ENCODE results near the gene GABARAP. TPM values are rescaled to one million over a fixed set of nuclear protein-coding genes. Genes with fewer than 3 reads are reported as not detected.
A peak's percentile ranks its signal among the peaks of the same experiment; 100 is the strongest.

GABARAP gene
- total RNA-seq, 1 donor from 2014 or later: 449 TPM

- H3K27ac Mint-ChIP-seq (ENCODE audit: unreplicated experiment): no peak overlapping the region
Observed at GRCh38 chr17:7192271-7192937, 49.8 kb downstream of the GABARAP start.

GRCh38 chr17:7191571-7192270, 50.5 kb downstream of the GABARAP start:
- Mint-ChIP-seq H3K4me3 (ENCODE audit: unreplicated experiment) (no peak overlapping the region), H3K4me1 (ENCODE audit: low read depth) (no peaks in the 10 kb centered on the region), H3K36me3 (ENCODE audit: low read depth) (peaks cover 29% of the 10 kb centered on the region), H3K9me3 (ENCODE audit: low read depth) (no peaks in the 10 kb centered on the region), H3K27ac (ENCODE audit: unreplicated experiment) (no peak overlapping the region), H3K27me3 (ENCODE audit: low read depth) (no peaks in the 10 kb centered on the region)
- no peak for TF ChIP-seq CTCF (IDR thresholded peaks at IDR 0.05)
- DNase-seq (ENCODE audit: low spot score): peak; percentile 53

More at GRCh38 chr17:7192271-7192937, 49.8 kb downstream of the GABARAP start:
- TF ChIP-seq CTCF (IDR thresholded peaks at IDR 0.05): no peak
- H3K27me3 Mint-ChIP-seq (ENCODE audit: low read depth): no peaks in the 10 kb centered on the region
- DNase-seq (ENCODE audit: low spot score): peak; percentile 76
- no peaks in the 10 kb centered on the region for H3K4me1 Mint-ChIP-seq (ENCODE audit: low read depth)
- H3K36me3 Mint-ChIP-seq (ENCODE audit: low read depth): peaks cover 32% of the 10 kb centered on the region
- H3K4me3 Mint-ChIP-seq (ENCODE audit: unreplicated experiment): no peak overlapping the region
- no peaks in the 10 kb centered on the region for H3K9me3 Mint-ChIP-seq (ENCODE audit: low read depth)

GRCh38 chr17:7191069-7191468, 51.2 kb downstream of the GABARAP start:
- Mint-ChIP-seq H3K27me3 (ENCODE audit: low read depth) (no peaks in the 10 kb centered on the region), H3K9me3 (ENCODE audit: low read depth) (no peaks in the 10 kb centered on the region), H3K27ac (ENCODE audit: unreplicated experiment) (no peak overlapping the region), H3K4me3 (ENCODE audit: unreplicated experiment) (no peak overlapping the region), H3K4me1 (ENCODE audit: low read depth) (no peaks in the 10 kb centered on the region), H3K36me3 (ENCODE audit: low read depth) (peaks cover 26% of the 10 kb centered on the region)
- TF ChIP-seq CTCF (IDR thresholded peaks at IDR 0.05): no peak
- DNase-seq (ENCODE audit: low spot score): peak; percentile 65

- no peak for TF ChIP-seq CTCF (IDR thresholded peaks at IDR 0.05)
- Mint-ChIP-seq H3K27me3 (ENCODE audit: low read depth) (no peaks in the 10 kb centered on the region), H3K36me3 (ENCODE audit: low read depth) (peaks cover 25% of the 10 kb centered on the region), H3K9me3 (ENCODE audit: low read depth) (no peaks in the 10 kb centered on the region), H3K4me1 (ENCODE audit: low read depth) (no peaks in the 10 kb centered on the region), H3K27ac (ENCODE audit: unreplicated experiment) (no peak overlapping the region), H3K4me3 (ENCODE audit: unreplicated experiment) (no peak overlapping the region)
- peak; percentile 74 for DNase-seq (ENCODE audit: low spot score)
Observed at GRCh38 chr17:7190276-7190917, 51.9 kb downstream of the GABARAP start.

Small RNA genes within 50 kb of the gene (microRNA-seq; reads per million reads assigned to microRNA genes)
- 4,523 reads per million, percentile 90 among the genes with 10 or more reads in this experiment for gene MIR324 (ENCODE audit: borderline number of aligned reads)

Other genes starting within 250 kb of the GABARAP start
- not detected in 3 replicates for gene ALOX12, start 246.4 kb downstream of the GABARAP start, total RNA-seq
- 241 to 266 TPM (median 259 TPM) in 3 replicates for gene RNASEK, start 229.8 kb downstream of the GABARAP start, total RNA-seq
- not detected in 3 replicates for gene BCL6B, start 219.4 kb downstream of the GABARAP start, total RNA-seq
- 3.5 to 5.4 TPM (median 4.8 TPM) in 3 replicates for gene SLC16A13, start 206.4 kb downstream of the GABARAP start, total RNA-seq
- 0.41 to 0.85 TPM (median 0.47 TPM) in 3 replicates for gene SLC16A11, start 198.4 kb downstream of the GABARAP start, total RNA-seq
- not detected in 3 replicates for gene CLEC10A, start 162.2 kb downstream of the GABARAP start, total RNA-seq
- not detected in 3 replicates for gene ASGR2, start 127.6 kb downstream of the GABARAP start, total RNA-seq
- gene ASGR1, start 63.1 kb downstream of the GABARAP start, total RNA-seq: 0.46 to 1.9 TPM (median 0.97 TPM) in 3 replicates
- gene DLG4, start 22.6 kb downstream of the GABARAP start, total RNA-seq: 28.3 to 34.4 TPM (median 31.3 TPM) in 3 replicates
- 427 to 584 TPM (median 454 TPM) in 3 replicates for gene ACADVL, start 22.5 kb downstream of the GABARAP start, total RNA-seq
- 58.8 to 65.2 TPM (median 59.5 TPM) in 3 replicates for gene DVL2, start 7.9 kb downstream of the GABARAP start, total RNA-seq
- 49.5 to 57.8 TPM (median 53.1 TPM) in 3 replicates for gene PHF23, start 3.0 kb downstream of the GABARAP start, total RNA-seq
- 105 to 118 TPM (median 111 TPM) in 3 replicates for gene CTDNEP1, start 9.3 kb upstream of the GABARAP start, total RNA-seq
- 24.9 to 32.7 TPM (median 25.8 TPM) in 3 replicates for gene ELP5, start 9.8 kb upstream of the GABARAP start, total RNA-seq
- 0.42 to 0.54 TPM (median 0.46 TPM) in 3 replicates for gene CLDN7, start 20.0 kb upstream of the GABARAP start, total RNA-seq
- gene SLC2A4, start 39.3 kb upstream of the GABARAP start, total RNA-seq: 0.15 to 0.38 TPM (median 0.30 TPM) in 3 replicates
- gene YBX2, start 52.2 kb upstream of the GABARAP start, total RNA-seq: 0.56 to 0.57 TPM in 2 of 3 replicates, not detected in the other
- 364 to 494 TPM (median 376 TPM) in 3 replicates for gene EIF5A, start 65.2 kb upstream of the GABARAP start, total RNA-seq
- gene GPS2, start 72.9 kb upstream of the GABARAP start, total RNA-seq: 43.9 to 64.9 TPM (median 55.3 TPM) in 3 replicates
- gene NEURL4, start 86.9 kb upstream of the GABARAP start, total RNA-seq: 28.0 to 43.3 TPM (median 32.4 TPM) in 3 replicates
- gene ACAP1, start 94.1 kb upstream of the GABARAP start, total RNA-seq: 2.9 to 6.8 TPM (median 3.7 TPM) in 3 replicates
- gene KCTD11, start 109.7 kb upstream of the GABARAP start, total RNA-seq: 16.6 to 23.3 TPM (median 23.0 TPM) in 3 replicates
- gene TMEM95, start 112.7 kb upstream of the GABARAP start, total RNA-seq: not detected in 3 replicates
- gene TNK1, start 138.6 kb upstream of the GABARAP start, total RNA-seq: 0.22 to 0.72 TPM in 2 of 3 replicates, not detected in the other
- 79.8 to 82.6 TPM (median 81.5 TPM) in 3 replicates for gene PLSCR3, start 152.1 kb upstream of the GABARAP start, total RNA-seq
- gene TMEM256, start 161.6 kb upstream of the GABARAP start, total RNA-seq: 32.8 to 42.8 TPM (median 34.3 TPM) in 3 replicates
- 45.2 to 49.8 TPM (median 46.7 TPM) in 3 replicates for gene NLGN2, start 165.4 kb upstream of the GABARAP start, total RNA-seq
- not detected in 3 replicates for gene SPEM1, start 177.9 kb upstream of the GABARAP start, total RNA-seq
- gene SPEM2, start 183.2 kb upstream of the GABARAP start, total RNA-seq: not detected in 3 replicates
- not detected in 3 replicates for gene SPEM3, start 186.4 kb upstream of the GABARAP start, total RNA-seq
- gene TMEM102, start 193.0 kb upstream of the GABARAP start, total RNA-seq: 6.9 to 9.1 TPM (median 7.7 TPM) in 3 replicates
- 5.0 to 6.0 TPM (median 5.1 TPM) in 3 replicates for gene FGF11, start 197.1 kb upstream of the GABARAP start, total RNA-seq
- gene CHRNB1, start 202.6 kb upstream of the GABARAP start, total RNA-seq: 12.2 to 14.0 TPM (median 12.6 TPM) in 3 replicates
- gene ZBTB4, start 237.2 kb upstream of the GABARAP start, total RNA-seq: 50.9 to 51.9 TPM (median 51.0 TPM) in 3 replicates
- gene SLC35G6, start 239.0 kb upstream of the GABARAP start, total RNA-seq: not detected in 3 replicates
- gene POLR2A, start 241.9 kb upstream of the GABARAP start, total RNA-seq: 113 to 121 TPM (median 115 TPM) in 3 replicates